Central memory CD4-positive, alpha-beta T cell (primary cell): ENCODE results near the gene SLC49A4.

ENCODE experiments used
- DNase-seq: peaks from one replicate; pipeline ENCODE4 v3.0.0; 2022

SLC49A4 gene

GRCh38 chr3:122862381-122862780 is 67.5 kb downstream of the SLC49A4 start:
- DNase-seq, result no peak

GRCh38 chr3:122864498-122864897 is 69.6 kb downstream of the SLC49A4 start:
- DNase-seq, result no peak

- no peak for DNase-seq
These were observed 73.5 kb downstream of the SLC49A4 start for GRCh38 chr3:122868322-122868721.

- no peak for DNase-seq
These were observed 79.1 kb downstream of the SLC49A4 start for GRCh38 chr3:122873741-122874515.

GRCh38 chr3:122875547-122876127 is 80.8 kb downstream of the SLC49A4 start:
- DNase-seq, result no peak

- DNase-seq, result no peak
These were observed 85.3 kb downstream of the SLC49A4 start for GRCh38 chr3:122880173-122880572.

GRCh38 chr3:122880624-122881023 is 85.8 kb downstream of the SLC49A4 start:
- no peak for DNase-seq

- no peak for DNase-seq
These were observed 87.6 kb downstream of the SLC49A4 start for GRCh38 chr3:122882361-122882947.

- DNase-seq, result no peak
These were observed 91.4 kb downstream of the SLC49A4 start for GRCh38 chr3:122886251-122886650.

GRCh38 chr3:122886946-122887345 is 92.1 kb downstream of the SLC49A4 start:
- DNase-seq, result no peak

GRCh38 chr3:122890077-122890719 is 95.3 kb downstream of the SLC49A4 start:
- no peak for DNase-seq

- no peak for DNase-seq
These were observed 95.9 kb downstream of the SLC49A4 start for GRCh38 chr3:122890720-122891220.

- DNase-seq, result no peak
These were observed 97.5 kb downstream of the SLC49A4 start for GRCh38 chr3:122892118-122892960.

- DNase-seq, result no peak
These were observed 98.4 kb downstream of the SLC49A4 start for GRCh38 chr3:122893282-122893681.

GRCh38 chr3:122893754-122894668 is 99.1 kb downstream of the SLC49A4 start:
- DNase-seq, result no peak

- DNase-seq, result no peak
These were observed 103.4 kb downstream of the SLC49A4 start for GRCh38 chr3:122898298-122898697.

GRCh38 chr3:122902326-122902725 is 107.5 kb downstream of the SLC49A4 start:
- no peak for DNase-seq

- no peak for DNase-seq
These were observed 108.3 kb downstream of the SLC49A4 start for GRCh38 chr3:122903171-122903570.

- no peak for DNase-seq
These were observed 112.6 kb downstream of the SLC49A4 start for GRCh38 chr3:122907471-122907870.

GRCh38 chr3:122908251-122908650 is 113.4 kb downstream of the SLC49A4 start:
- DNase-seq, result no peak

GRCh38 chr3:122911901-122912300 is 117.0 kb downstream of the SLC49A4 start:
- no peak for DNase-seq
